ENCODE results near the gene SASH3. TPM values are rescaled to one million over a fixed set of nuclear protein-coding genes. Genes with fewer than 3 reads are reported as not detected.

The SASH3 gene
- polyA plus RNA-seq, 1 donor (not counting 4 experiments of a cell fraction or from before 2014, with no cell fraction given): 0.09 TPM

DNA sequence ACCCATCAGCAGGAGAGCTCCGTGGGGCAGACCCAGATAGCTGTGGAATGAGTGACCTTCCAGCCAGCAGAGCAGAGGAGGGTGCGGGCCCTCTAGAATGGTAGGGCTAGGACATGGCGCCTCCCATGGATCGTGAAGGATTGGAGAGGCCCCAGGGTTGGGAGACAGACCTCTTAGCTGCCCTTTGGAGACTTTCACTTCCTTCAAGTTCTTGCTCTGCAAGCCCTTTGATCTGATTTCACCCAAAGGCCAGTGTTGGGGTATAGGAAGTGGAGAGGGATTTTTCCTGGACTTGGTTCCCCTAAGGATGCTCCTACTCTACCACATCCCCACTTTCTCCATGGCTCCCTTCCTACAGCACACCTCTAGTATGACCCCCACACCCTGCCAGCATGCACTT is 3.0 kb downstream of the SASH3 start:
- Histone ChIP-seq H2AFZ (ENCODE audit: control insufficient read depth, low read length) (no peak overlapping the region), H3K9ac (ENCODE audit: control insufficient read depth, extremely low read depth, insufficient read depth, low read length) (no peak overlapping the region), H3K9me1 (ENCODE audit: control insufficient read depth, extremely low read depth, insufficient read depth, low read length) (no peaks in the 10 kb centered on the region), H4K20me1 (ENCODE audit: control insufficient read depth, extremely low read depth, insufficient read depth, low read length) (no peaks in the 10 kb centered on the region), H3K36me3 (ENCODE audit: control insufficient read depth in 2 of 2, extremely low read depth in 1 of 2, insufficient read depth in 2 of 2, low read length in 2 of 2) (no peaks in the 10 kb centered on the region), H3K4me3 (ENCODE audit: control insufficient read depth in 2 of 3, extremely low read depth in 1 of 3, insufficient read depth in 2 of 3, low read depth in 1 of 3, low read length in 3 of 3) (no peak overlapping the region), H3K27ac (ENCODE audit: control insufficient read depth, insufficient read depth, low read length) (no peak overlapping the region), H3K4me1 (ENCODE audit: control insufficient read depth, extremely low read depth, insufficient read depth, low read length) (no peaks in the 10 kb centered on the region), H3K9me3 (ENCODE audit: control insufficient read depth, low read depth, low read length) (no peaks in the 10 kb centered on the region), H3K79me2 (ENCODE audit: control insufficient read depth, insufficient read depth, low read length) (no peaks in the 10 kb centered on the region), H3K4me2 (ENCODE audit: control insufficient read depth, extremely low read depth, insufficient read depth, low read depth, low read length) (no peak overlapping the region), H3K27me3 (ENCODE audit: control insufficient read depth, extremely low read depth, insufficient read depth, low read length) (peaks cover 6% of the 10 kb centered on the region)
- DNase-seq (ENCODE audit: low read depth, low spot score) (no peak), FAIRE-seq (no peak)
- dilution Hi-C loops (cut with MboI; ENCODE audit: extremely low pct_ligation_motif_present, low sequenced_read_pairs): no loop called here
- no peak for TF ChIP-seq EZH2 (IDR thresholded peaks at IDR 0.05; ENCODE audit: low read length)
- TF ChIP-seq, protein P1, sequence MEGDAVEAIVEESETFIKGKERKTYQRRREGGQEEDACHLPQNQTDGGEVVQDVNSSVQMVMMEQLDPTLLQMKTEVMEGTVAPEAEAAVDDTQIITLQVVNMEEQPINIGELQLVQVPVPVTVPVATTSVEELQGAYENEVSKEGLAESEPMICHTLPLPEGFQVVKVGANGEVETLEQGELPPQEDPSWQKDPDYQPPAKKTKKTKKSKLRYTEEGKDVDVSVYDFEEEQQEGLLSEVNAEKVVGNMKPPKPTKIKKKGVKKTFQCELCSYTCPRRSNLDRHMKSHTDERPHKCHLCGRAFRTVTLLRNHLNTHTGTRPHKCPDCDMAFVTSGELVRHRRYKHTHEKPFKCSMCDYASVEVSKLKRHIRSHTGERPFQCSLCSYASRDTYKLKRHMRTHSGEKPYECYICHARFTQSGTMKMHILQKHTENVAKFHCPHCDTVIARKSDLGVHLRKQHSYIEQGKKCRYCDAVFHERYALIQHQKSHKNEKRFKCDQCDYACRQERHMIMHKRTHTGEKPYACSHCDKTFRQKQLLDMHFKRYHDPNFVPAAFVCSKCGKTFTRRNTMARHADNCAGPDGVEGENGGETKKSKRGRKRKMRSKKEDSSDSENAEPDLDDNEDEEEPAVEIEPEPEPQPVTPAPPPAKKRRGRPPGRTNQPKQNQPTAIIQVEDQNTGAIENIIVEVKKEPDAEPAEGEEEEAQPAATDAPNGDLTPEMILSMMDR (optimal IDR thresholded peaks at IDR 0.05 in 1 of 3, IDR thresholded peaks at IDR 0.05 in 1 of 3, conservative IDR thresholded peaks at IDR 0.05 in 1 of 3; ENCODE audit: extremely low read depth in 1 of 3, insufficient read depth in 2 of 3, low read length in 3 of 3): no peak

DNA sequence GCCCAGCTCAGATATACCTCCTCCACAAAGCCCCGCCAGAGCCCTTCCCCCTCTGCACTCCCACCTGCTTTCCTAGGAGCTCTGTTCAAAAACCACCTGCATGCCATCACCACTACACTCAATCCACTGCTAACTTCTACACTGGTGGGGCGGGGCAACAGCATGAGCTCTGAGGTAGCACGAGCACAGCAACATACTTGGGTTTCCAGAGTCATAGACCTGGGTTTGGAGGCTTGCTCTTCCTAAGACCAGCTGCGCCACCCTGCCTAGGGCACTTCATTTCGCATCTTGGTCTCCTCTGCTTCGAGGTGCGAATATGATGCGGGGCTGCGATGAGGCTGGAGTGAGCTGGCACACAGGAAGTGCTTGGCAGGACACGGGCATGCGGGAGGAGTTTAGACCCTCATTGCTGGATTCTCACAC is 3.6 kb downstream of the SASH3 start:
- dilution Hi-C loops (cut with MboI; ENCODE audit: extremely low pct_ligation_motif_present, low sequenced_read_pairs): no loop called here
- no peak for DNase-seq (ENCODE audit: low read depth, low spot score)
- no peak for FAIRE-seq

More for the DNA sequence above, 3.6 kb downstream of the SASH3 start:
- Histone ChIP-seq H3K4me2 (ENCODE audit: control insufficient read depth, extremely low read depth, insufficient read depth, low read depth, low read length) (no peak overlapping the region), H3K79me2 (ENCODE audit: control insufficient read depth, insufficient read depth, low read length) (no peaks in the 10 kb centered on the region), H3K27ac (ENCODE audit: control insufficient read depth, insufficient read depth, low read length) (no peak overlapping the region), H4K20me1 (ENCODE audit: control insufficient read depth, extremely low read depth, insufficient read depth, low read length) (no peaks in the 10 kb centered on the region), H3K4me3 (ENCODE audit: control insufficient read depth in 2 of 3, extremely low read depth in 1 of 3, insufficient read depth in 2 of 3, low read depth in 1 of 3, low read length in 3 of 3) (no peak overlapping the region), H3K9me3 (ENCODE audit: control insufficient read depth, low read depth, low read length) (no peaks in the 10 kb centered on the region), H2AFZ (ENCODE audit: control insufficient read depth, low read length) (no peak overlapping the region), H3K9ac (ENCODE audit: control insufficient read depth, extremely low read depth, insufficient read depth, low read length) (no peak overlapping the region), H3K4me1 (ENCODE audit: control insufficient read depth, extremely low read depth, insufficient read depth, low read length) (no peaks in the 10 kb centered on the region), H3K27me3 (ENCODE audit: control insufficient read depth, extremely low read depth, insufficient read depth, low read length) (peaks cover 6% of the 10 kb centered on the region), H3K36me3 (ENCODE audit: control insufficient read depth in 2 of 2, extremely low read depth in 1 of 2, insufficient read depth in 2 of 2, low read length in 2 of 2) (no peaks in the 10 kb centered on the region), H3K9me1 (ENCODE audit: control insufficient read depth, extremely low read depth, insufficient read depth, low read length) (no peaks in the 10 kb centered on the region)
- TF ChIP-seq, protein P1 (optimal IDR thresholded peaks at IDR 0.05 in 1 of 3, IDR thresholded peaks at IDR 0.05 in 1 of 3, conservative IDR thresholded peaks at IDR 0.05 in 1 of 3; ENCODE audit: extremely low read depth in 1 of 3, insufficient read depth in 2 of 3, low read length in 3 of 3): no peak
- no peak for TF ChIP-seq EZH2 (IDR thresholded peaks at IDR 0.05; ENCODE audit: low read length)
